Measurements from ENCODE around the gene HSFX4.

HSFX4 gene

GRCh38 chrX:149962859-149963757, 33.7 kb downstream of the HSFX4 start:
- TF ChIP-seq CTCF (IDR thresholded peaks at IDR 0.05; ENCODE audit: poor library complexity, severe bottlenecking): peak; percentile 70
- no peaks in the 10 kb centered on the region for H3K9me3 ChIP-seq (ENCODE audit: severe bottlenecking)
- DNase-seq (ENCODE audit: low spot score) (no peak), ATAC-seq (ENCODE audit: low read depth) (peak; percentile 80)
- H3K27me3 ChIP-seq (ENCODE audit: insufficient read depth, poor library complexity, severe bottlenecking): no peaks in the 10 kb centered on the region
- no peaks in the 10 kb centered on the region for H3K4me1 ChIP-seq (ENCODE audit: insufficient read depth, poor library complexity, severe bottlenecking)
- peaks cover 8% of the 10 kb centered on the region; the same call in 1 of the 2 replicates for H3K36me3 ChIP-seq (ENCODE audit: low read depth)
- no peak overlapping the region for H3K4me3 ChIP-seq (ENCODE audit: severe bottlenecking)
- no peak overlapping the region for H3K27ac ChIP-seq (ENCODE audit: poor library complexity, severe bottlenecking)

GRCh38 chrX:149979126-149979644, 49.8 kb downstream of the HSFX4 start:
- no peak for TF ChIP-seq CTCF (IDR thresholded peaks at IDR 0.05; ENCODE audit: poor library complexity, severe bottlenecking)
- ATAC-seq (ENCODE audit: low read depth) (no peak), DNase-seq (ENCODE audit: low spot score) (no peak)
- no peak overlapping the region for H3K4me3 ChIP-seq (ENCODE audit: severe bottlenecking)
- H3K9me3 ChIP-seq (ENCODE audit: severe bottlenecking): no peaks in the 10 kb centered on the region
- no peak overlapping the region for H3K27ac ChIP-seq (ENCODE audit: poor library complexity, severe bottlenecking)
- H3K27me3 ChIP-seq (ENCODE audit: insufficient read depth, poor library complexity, severe bottlenecking): no peaks in the 10 kb centered on the region
- H3K36me3 ChIP-seq (ENCODE audit: low read depth): no peaks in the 10 kb centered on the region
- H3K4me1 ChIP-seq (ENCODE audit: insufficient read depth, poor library complexity, severe bottlenecking): no peaks in the 10 kb centered on the region
